K562 (cell line): ENCODE results near the gene KDM4F. TPM values are rescaled to one million over a fixed set of nuclear protein-coding genes. Genes with fewer than 3 reads are reported as not detected.
A peak's percentile ranks its signal among the peaks of the same experiment; 100 is the strongest.

ENCODE experiments used
- ATAC-seq: fragments of 200-7000 bp; cut with Tn5 transposase; 3 replicates; pipeline ENCODE4 v1.9.1; 2020; ENCODE audit warnings: moderate library complexity
- BruUV-seq: library from RNA; stranded (reverse); fragments of 400-500 nt; replicated peaks from 2 replicates; lab custom pipeline; 2021; lab: Mats Ljungman, UMichigan
- CTCF ChIA-PET: fragments of 300-600 bp; formaldehyde crosslinking; extraction: SDS; loops from one replicate; lab custom pipeline; 2021; ENCODE audit warnings: low intra/inter-chr PET ratio; lab: Yijun Ruan, JAX
- POLR2A ChIA-PET: fragments of 300-600, 350-650 bp; sonication (Branson Sonifier 250); formaldehyde crosslinking; extraction: SDS; loops from one replicate; lab custom pipeline; 2021; ENCODE audit warnings: antibody characterized with exemption, inconsistent platforms; lab: Yijun Ruan, JAX
- DNase-seq, 4 experiments: peaks; one replicate each; pipeline versions ENCODE4 v3.0.0 to v3.0.0-alpha.2; 2011 to 2018; ENCODE audit warnings: low spot score in 3 of 4, mixed read lengths in 3 of 4; ENCODE audit errors: extremely low read depth in 1 of 4
- FAIRE-seq: peaks from 2 replicates; lab custom pipeline; 2011; peaks lifted over from hg19 to GRCh38; lab: Jason Lieb, UNC
- H2AFZ ChIP-seq: 2 replicates; pipeline ENCODE4 v1.6.0; 2011; ENCODE audit warnings: low read depth, low read length, control low read depth, inconsistent platforms
- H3K27ac ChIP-seq: fragments of 200-600 bp; 3 replicates; pipeline ENCODE4 v1.8.0; 2011; ENCODE audit warnings: low read depth, mild to moderate bottlenecking, control low read depth, inconsistent platforms, low read length, moderate library complexity, mixed read lengths; ENCODE audit errors: extremely low read depth
- H3K27me3 ChIP-seq, 2 experiments: fragments of 300-600 bp in 1 of 2; 2 replicates in 1 of 2; 3 replicates in 1 of 2; pipeline versions ENCODE4 v1.6.0 to v1.8.0; 2011; ENCODE audit warnings: inconsistent platforms in 2 of 2, low read length in 2 of 2, mild to moderate bottlenecking in 1 of 2, mixed read lengths in 1 of 2, moderate library complexity in 1 of 2; ENCODE audit not compliant: control insufficient read depth in 2 of 2, insufficient read depth in 2 of 2
- H3K36me3 ChIP-seq: fragments of 300-600 bp; 3 replicates; pipeline ENCODE4 v1.8.0; 2011; ENCODE audit warnings: mild to moderate bottlenecking, low read length, inconsistent platforms; ENCODE audit not compliant: control insufficient read depth, insufficient read depth
- H3K4me1 ChIP-seq, 2 experiments: fragments of 200-600 bp in 1 of 2; replicated peaks in 1 of 2; 2 replicates in 1 of 2; 3 replicates in 1 of 2; pipeline versions ENCODE4 v1.5.1 to v1.8.0; 2011; ENCODE audit warnings: inconsistent platforms in 2 of 2, low read length in 2 of 2, mild to moderate bottlenecking in 1 of 2, mixed read lengths in 1 of 2, moderate library complexity in 1 of 2; ENCODE audit not compliant: control insufficient read depth in 2 of 2, insufficient read depth in 2 of 2
- H3K4me2 ChIP-seq: 2 replicates; pipeline ENCODE4 v1.6.1; 2011; ENCODE audit warnings: low read length, control low read depth, inconsistent platforms, mixed read lengths; ENCODE audit not compliant: insufficient read depth
- H3K4me3 ChIP-seq: fragments of 200-600 bp; sonication (generic), shearing (Covaris generic); 2 replicates; pipeline ENCODE4 v1.5.1; 2016; ENCODE audit warnings: control low read depth, inconsistent platforms
- H3K79me2 ChIP-seq: fragments of 200-600 bp; 3 replicates; pipeline ENCODE4 v1.8.0; 2011; ENCODE audit warnings: low read length, inconsistent platforms; ENCODE audit not compliant: control insufficient read depth, insufficient read depth
- H3K9ac ChIP-seq, 2 experiments: 2 replicates each; pipeline versions ENCODE4 v1.6.0 to v1.6.1; 2011; ENCODE audit warnings: low read depth in 2 of 2, low read length in 2 of 2, control low read depth in 1 of 2, inconsistent platforms in 1 of 2, mild to moderate bottlenecking in 1 of 2, mixed read lengths in 1 of 2; ENCODE audit not compliant: insufficient read depth in 1 of 2
- H3K9me1 ChIP-seq: one replicate; pipeline ENCODE4 v1.6.0; 2011; ENCODE audit warnings: inconsistent platforms, mild to moderate bottlenecking, low read length, moderate library complexity; ENCODE audit not compliant: control insufficient read depth, insufficient read depth
- H3K9me3 ChIP-seq: replicated peaks from 2 replicates; pipeline ENCODE4 v1.5.1; 2011; ENCODE audit warnings: low read depth, low read length, inconsistent platforms; ENCODE audit not compliant: control insufficient read depth, insufficient read depth
- H4K20me1 ChIP-seq: replicated peaks from 2 replicates; pipeline ENCODE4 v1.6.1; 2011; ENCODE audit warnings: low read length, inconsistent platforms, mixed read lengths; ENCODE audit not compliant: control insufficient read depth, insufficient read depth
- CBFA2T2 ChIP-seq: fragments of 450-650 bp; conservative IDR thresholded peaks from 2 replicates; pipeline ENCODE4 v1.6.1; 2017; ENCODE audit warnings: mild to moderate bottlenecking
- CHCHD3 ChIP-seq: fragments of 250-450 bp; sonication (Bioruptor Pico); IDR thresholded peaks from 2 replicates; pipeline ENCODE4 v2.1.2; 2022; ENCODE audit warnings: mild to moderate bottlenecking
- ERF ChIP-seq: fragments of 450-650 bp; formaldehyde crosslinking; IDR thresholded peaks from 2 replicates; pipeline ENCODE4 v1.4.0; 2020; ENCODE audit warnings: mild to moderate bottlenecking, mixed read lengths
- FOSL1 ChIP-seq: fragments of 200-800 bp; sonication (Bioruptor generic); conservative IDR thresholded peaks from 2 replicates; pipeline ENCODE4 v1.6.1; 2016; ENCODE audit warnings: missing genetic modification characterization, missing compliant biosample characterization
- HDAC8 ChIP-seq: fragments of 450-650 bp; IDR thresholded peaks from 2 replicates; pipeline ENCODE4 v1.6.1; 2016; ENCODE audit warnings: mild to moderate bottlenecking, missing genetic modification characterization, moderate library complexity, missing compliant biosample characterization
- HMG20B ChIP-seq: fragments of 250-450 bp; sonication (Bioruptor Pico); IDR thresholded peaks from 2 replicates; pipeline ENCODE4 v1.5.0; 2021; ENCODE audit warnings: mild to moderate bottlenecking
- LARP7 ChIP-seq: fragments of 450-650 bp; IDR thresholded peaks from 2 replicates; pipeline ENCODE4 v1.6.1; 2016
- MEIS2 ChIP-seq: fragments of 450-650 bp; IDR thresholded peaks from 2 replicates; pipeline ENCODE4 v1.6.1; 2014; ENCODE audit warnings: mild to moderate bottlenecking; ENCODE audit not compliant: partially characterized antibody
- MYNN ChIP-seq, 2 experiments: sonication (generic); formaldehyde crosslinking in 1 of 2; IDR thresholded peaks; 2 replicates each; pipeline versions ENCODE4 v1.5.0 to v1.6.1; 2016 to 2020; ENCODE audit warnings: antibody characterized with exemption in 1 of 2, missing genetic modification reagents in 1 of 2
- PHB2 ChIP-seq: fragments of 450-650 bp; IDR thresholded peaks from 2 replicates; pipeline ENCODE4 v1.6.1; 2017; ENCODE audit warnings: low read depth
- THRAP3 ChIP-seq: fragments of 450-650 bp; IDR thresholded peaks from 2 replicates; pipeline ENCODE4 v1.6.1; 2016; ENCODE audit warnings: mild to moderate bottlenecking, inconsistent platforms, borderline replicate concordance
- ZNF274 ChIP-seq: IDR thresholded peaks from 2 replicates; pipeline ENCODE4 v1.6.1; 2011; ENCODE audit warnings: low read depth, mild to moderate bottlenecking, low read length, moderate library complexity, borderline replicate concordance
- WGBS: fragments of 100-300 bp; shearing (Covaris generic); methylation state at CpG from one replicate; pipeline ENCODE4 v1.1.6; 2016; ENCODE audit warnings: low coverage, mixed read lengths; ENCODE audit not compliant: insufficient coverage; ENCODE audit errors: missing lambda C conversion rate; 5-methylcytosine and 5-hydroxymethylcytosine counted together
- in situ Hi-C: fragments of 300-500 bp; cut with MboI; formaldehyde crosslinking; loops from 4 replicates; pipeline ENCODE4 v1.15.0; 2018; ENCODE audit warnings: inconsistent platforms, mixed read lengths
- intact Hi-C: fragments of 100-400 bp; cut with micrococcal nuclease; formaldehyde crosslinking; loops from 2 replicates; pipeline ENCODE4 v1.14.2; 2022
- polyA plus RNA-seq, 8 experiments: library from polyadenylated mRNA; depleted of rRNA in 4 of 8; stranded (reverse) in 5 of 8; unstranded in 3 of 8; fragments of >200 nt; fragmentation: Nextera tagmentation in 2 of 8; fragmentation: Illumina TruSeq in 1 of 8; extraction: Ambion mirVana in 2 of 8; extraction: Trizol in 1 of 8; gene quantifications; 2 replicates each; pipeline versions ENCODE4 v1.2.1 to v1.2.3, GENCODE V29; 2011 to 2014; ENCODE audit warnings: inconsistent platforms in 1 of 8, missing spikeins in 1 of 8
- total RNA-seq, 7 experiments: library from RNA; depleted of rRNA in 6 of 7; stranded (reverse); fragments of >200 nt in 6 of 7; fragmentation: Illumina TruSeq in 2 of 7; extraction: Trizol in 2 of 7; gene quantifications; 2 replicates each; pipeline versions ENCODE4 v1.2.1 to v1.2.3, GENCODE V29; 2011 to 2021; ENCODE audit warnings: low replicate concordance in 1 of 7
- TF ChIP-seq, protein P1 (sequence below), 3 experiments: IDR thresholded peaks in 2 of 3; conservative IDR thresholded peaks in 1 of 3; 2 replicates each; pipeline ENCODE4 v1.5.1; 2011 to 2012; ENCODE audit warnings: low read length in 3 of 3, mild to moderate bottlenecking in 3 of 3, control low read depth in 2 of 3, improper control_type of control experiment in 1 of 3, inconsistent platforms in 1 of 3, low read depth in 1 of 3, mixed read lengths in 1 of 3, moderate library complexity in 1 of 3; ENCODE audit not compliant: insufficient read depth in 2 of 3
- TF ChIP-seq, protein P2 (sequence below): sonication (generic); formaldehyde crosslinking; IDR thresholded peaks from 2 replicates; pipeline ENCODE4 v1.8.1; 2022; ENCODE audit warnings: missing genetic modification reagents
- TF ChIP-seq, protein P3 (sequence below): fragments of 450-650 bp; IDR thresholded peaks from 2 replicates; pipeline ENCODE4 v1.6.1; 2017; ENCODE audit warnings: mild to moderate bottlenecking, moderate library complexity
- TF ChIP-seq, protein P4 (sequence below), 2 experiments: IDR thresholded peaks in 1 of 2; conservative IDR thresholded peaks in 1 of 2; 2 replicates each; pipeline ENCODE4 v1.6.1; 2016; ENCODE audit warnings: low read depth in 2 of 2, mild to moderate bottlenecking in 1 of 2, missing compliant biosample characterization in 1 of 2, missing genetic modification characterization in 1 of 2, moderate library complexity in 1 of 2

The KDM4F gene
- total and polyA plus RNA-seq, 9 of the 15 experiments (the other 6 are each of a cell fraction or from before 2014, with no cell fraction given) = not detected

DNA sequence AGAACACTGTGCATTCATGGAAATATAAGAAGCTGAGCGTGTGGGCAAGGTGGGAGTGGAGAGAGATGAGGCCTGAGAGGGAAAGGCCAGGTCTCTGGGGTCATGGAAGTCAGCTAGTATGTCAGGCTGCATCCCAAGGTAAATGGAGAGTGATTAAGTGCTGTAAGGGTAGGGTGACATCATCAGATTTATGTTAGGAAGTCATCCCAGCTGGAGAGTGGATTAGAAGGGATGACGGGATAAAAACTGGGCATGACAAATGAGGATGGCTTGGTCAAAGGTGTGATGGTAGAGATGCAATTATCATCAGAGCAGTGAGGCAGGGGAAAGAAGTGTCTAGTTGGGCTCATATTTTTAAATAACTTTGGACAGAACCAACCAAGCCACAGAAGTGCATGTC, 36.9 kb downstream of the KDM4F start:
- BruUV-seq = no TSS peak
- Histone ChIP-seq H3K9me3 (no peaks in the 10 kb centered on the region), H3K79me2 (peaks cover 13% of the 10 kb centered on the region; the same call in 2 of the 3 replicates), H3K4me1 (peaks cover 14 to 19% of the 10 kb centered on the region in 2 experiments), H4K20me1 (0 out of 2 replicates have a peak, but pooled peaks cover 3% of the 10 kb centered on the region), H3K4me2 (no peak overlapping the region), H2AFZ (no peak overlapping the region), H3K9ac (no peak overlapping the region), H3K9me1 (no peaks in the 10 kb centered on the region), H3K4me3 (no peak overlapping the region), H3K36me3 (no peaks in the 10 kb centered on the region), H3K27ac (no peak overlapping the region), H3K27me3 (no peaks in the 10 kb centered on the region)
- CTCF ChIA-PET = no interaction called here
- 30% methylated on average over 2 of the region's 2 CpGs for WGBS
- no peak for DNase-seq
- no peak for ATAC-seq
- in situ Hi-C loops (no loop called here), intact Hi-C loops (no loop called here)
- FAIRE-seq = no peak
- POLR2A ChIA-PET = interaction anchor here (1.7 to 7.0 kb wide), 2 partner anchors 14 to 17 kb away, joined by 5 to 33 read pairs; no protein-coding TSS in a partner anchor
- TF ChIP-seq THRAP3 = no peak
- TF ChIP-seq ERF (CRISPR knock-in tag) = no peak
- TF ChIP-seq CHCHD3 (CRISPR knock-in tag) = no peak
- no peak for TF ChIP-seq PHB2
- no peak for TF ChIP-seq CBFA2T2
- TF ChIP-seq, protein P1, sequence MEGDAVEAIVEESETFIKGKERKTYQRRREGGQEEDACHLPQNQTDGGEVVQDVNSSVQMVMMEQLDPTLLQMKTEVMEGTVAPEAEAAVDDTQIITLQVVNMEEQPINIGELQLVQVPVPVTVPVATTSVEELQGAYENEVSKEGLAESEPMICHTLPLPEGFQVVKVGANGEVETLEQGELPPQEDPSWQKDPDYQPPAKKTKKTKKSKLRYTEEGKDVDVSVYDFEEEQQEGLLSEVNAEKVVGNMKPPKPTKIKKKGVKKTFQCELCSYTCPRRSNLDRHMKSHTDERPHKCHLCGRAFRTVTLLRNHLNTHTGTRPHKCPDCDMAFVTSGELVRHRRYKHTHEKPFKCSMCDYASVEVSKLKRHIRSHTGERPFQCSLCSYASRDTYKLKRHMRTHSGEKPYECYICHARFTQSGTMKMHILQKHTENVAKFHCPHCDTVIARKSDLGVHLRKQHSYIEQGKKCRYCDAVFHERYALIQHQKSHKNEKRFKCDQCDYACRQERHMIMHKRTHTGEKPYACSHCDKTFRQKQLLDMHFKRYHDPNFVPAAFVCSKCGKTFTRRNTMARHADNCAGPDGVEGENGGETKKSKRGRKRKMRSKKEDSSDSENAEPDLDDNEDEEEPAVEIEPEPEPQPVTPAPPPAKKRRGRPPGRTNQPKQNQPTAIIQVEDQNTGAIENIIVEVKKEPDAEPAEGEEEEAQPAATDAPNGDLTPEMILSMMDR (IDR thresholded peaks at IDR 0.05 in 2 of 3, conservative IDR thresholded peaks at IDR 0.05 in 1 of 3; ENCODE audit: insufficient read depth in 2 of 3, low read depth in 1 of 3, low read length in 3 of 3) = no peak
- TF ChIP-seq LARP7 = no peak
- no peak for TF ChIP-seq FOSL1
- TF ChIP-seq ZNF274 = no peak
- TF ChIP-seq, protein P2, sequence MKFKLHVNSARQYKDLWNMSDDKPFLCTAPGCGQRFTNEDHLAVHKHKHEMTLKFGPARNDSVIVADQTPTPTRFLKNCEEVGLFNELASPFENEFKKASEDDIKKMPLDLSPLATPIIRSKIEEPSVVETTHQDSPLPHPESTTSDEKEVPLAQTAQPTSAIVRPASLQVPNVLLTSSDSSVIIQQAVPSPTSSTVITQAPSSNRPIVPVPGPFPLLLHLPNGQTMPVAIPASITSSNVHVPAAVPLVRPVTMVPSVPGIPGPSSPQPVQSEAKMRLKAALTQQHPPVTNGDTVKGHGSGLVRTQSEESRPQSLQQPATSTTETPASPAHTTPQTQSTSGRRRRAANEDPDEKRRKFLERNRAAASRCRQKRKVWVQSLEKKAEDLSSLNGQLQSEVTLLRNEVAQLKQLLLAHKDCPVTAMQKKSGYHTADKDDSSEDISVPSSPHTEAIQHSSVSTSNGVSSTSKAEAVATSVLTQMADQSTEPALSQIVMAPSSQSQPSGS (CRISPR knock-in tag) = no peak
- TF ChIP-seq MYNN (IDR thresholded peaks at IDR 0.05) = no peak
- no peak for TF ChIP-seq MYNN (CRISPR knock-in tag; IDR thresholded peaks at IDR 0.05)
- no peak for TF ChIP-seq HDAC8
- TF ChIP-seq MEIS2 = peak; percentile 47
- TF ChIP-seq, protein P3, sequence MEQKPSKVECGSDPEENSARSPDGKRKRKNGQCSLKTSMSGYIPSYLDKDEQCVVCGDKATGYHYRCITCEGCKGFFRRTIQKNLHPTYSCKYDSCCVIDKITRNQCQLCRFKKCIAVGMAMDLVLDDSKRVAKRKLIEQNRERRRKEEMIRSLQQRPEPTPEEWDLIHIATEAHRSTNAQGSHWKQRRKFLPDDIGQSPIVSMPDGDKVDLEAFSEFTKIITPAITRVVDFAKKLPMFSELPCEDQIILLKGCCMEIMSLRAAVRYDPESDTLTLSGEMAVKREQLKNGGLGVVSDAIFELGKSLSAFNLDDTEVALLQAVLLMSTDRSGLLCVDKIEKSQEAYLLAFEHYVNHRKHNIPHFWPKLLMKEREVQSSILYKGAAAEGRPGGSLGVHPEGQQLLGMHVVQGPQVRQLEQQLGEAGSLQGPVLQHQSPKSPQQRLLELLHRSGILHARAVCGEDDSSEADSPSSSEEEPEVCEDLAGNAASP = no peak
- TF ChIP-seq, protein P4, sequence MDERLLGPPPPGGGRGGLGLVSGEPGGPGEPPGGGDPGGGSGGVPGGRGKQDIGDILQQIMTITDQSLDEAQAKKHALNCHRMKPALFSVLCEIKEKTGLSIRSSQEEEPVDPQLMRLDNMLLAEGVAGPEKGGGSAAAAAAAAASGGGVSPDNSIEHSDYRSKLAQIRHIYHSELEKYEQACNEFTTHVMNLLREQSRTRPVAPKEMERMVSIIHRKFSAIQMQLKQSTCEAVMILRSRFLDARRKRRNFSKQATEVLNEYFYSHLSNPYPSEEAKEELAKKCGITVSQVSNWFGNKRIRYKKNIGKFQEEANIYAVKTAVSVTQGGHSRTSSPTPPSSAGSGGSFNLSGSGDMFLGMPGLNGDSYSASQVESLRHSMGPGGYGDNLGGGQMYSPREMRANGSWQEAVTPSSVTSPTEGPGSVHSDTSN (CRISPR knock-in tag; IDR thresholded peaks at IDR 0.05; ENCODE audit: low read depth) = no peak
- TF ChIP-seq, protein P4 (tag; conservative IDR thresholded peaks at IDR 0.05; ENCODE audit: low read depth) = 0 out of 2 replicates have a peak, but pooled peaks have one; percentile 29
- TF ChIP-seq HMG20B = no peak
